Pancreas (tissue), 10 donors: ENCODE data around the gene RSU1. TPM values are rescaled to one million over a fixed set of nuclear protein-coding genes. Genes with fewer than 3 reads are reported as not detected.

Source experiments
- ATAC-seq, 4 donors: fragments of 200-7000 bp; cut with Tn5 transposase; one replicate each; pipeline versions ENCODE4 v1.8.0 to v1.9.1; 2020; ENCODE audit warnings: mild to moderate bottlenecking in 4 of 4, moderate library complexity in 4 of 4
- DNase-seq, 6 donors: peaks; one replicate each; pipeline ENCODE4 v3.0.0-alpha.2; 2020
- FAIRE-seq: peaks from 2 replicates; lab custom pipeline; 2012; peaks lifted over from hg19 to GRCh38; lab: Jason Lieb, UNC
- H3K27ac ChIP-seq, 4 donors: fragments of 200-600 bp; sonication (generic); 1 replicate in 3 of 4; 2 replicates in 1 of 4; pipeline versions ENCODE4 v1.5.0 to v1.8.0; 2020
- H3K27me3 ChIP-seq, 4 donors: fragments of 200-600 bp; one replicate each; pipeline ENCODE4 v1.8.0; 2021
- H3K36me3 ChIP-seq, 3 donors: fragments of 200-600 bp; sonication (generic) in 1 of 3; one replicate each; pipeline versions ENCODE4 v1.5.0 to v1.8.0; 2020 to 2021
- H3K4me1 ChIP-seq, 3 donors: fragments of 200-600 bp; one replicate each; pipeline ENCODE4 v1.8.0; 2021
- H3K4me3 ChIP-seq, 4 donors: fragments of 200-600 bp; sonication (generic) in 2 of 4; one replicate each; pipeline versions ENCODE4 v1.5.0 to v1.8.0; 2020 to 2021
- H3K9me3 ChIP-seq, 4 donors: fragments of 200-600 bp; one replicate each; pipeline ENCODE4 v1.8.0; 2021
- WGBS, 2 donors: extraction: QIAGEN DNeasy Blood & Tissue Kit; methylation state at CpG; one replicate each; pipeline ENCODE4 v1.1.7; 2013; 5-methylcytosine and 5-hydroxymethylcytosine counted together
- intact Hi-C, 3 donors: fragments of 100-400 bp; cut with DNase I; formaldehyde crosslinking; loops; one replicate each; pipeline versions ENCODE4 v1.11.1 to v1.14.2; 2022
- polyA plus RNA-seq, 2 donors: library from polyadenylated mRNA; stranded (reverse); fragments of 200-250 nt; gene quantifications; one replicate each; pipeline ENCODE4 v1.2.3, GENCODE V29; 2013
- total RNA-seq, 6 donors: library from RNA; stranded (reverse); fragmentation: NEBNext Ultra II Directional in 4 of 6; extraction: Animal tissue kit (Norgen Biotek cat#: 25700) in 4 of 6; gene quantifications; one replicate each; pipeline versions ENCODE4 v1.2.1 to v1.2.4, GENCODE V29; 2021 to 2023
- TF ChIP-seq, protein P1 (sequence below), 4 donors: fragments of 200-600 bp; sonication (generic) in 3 of 4; IDR thresholded peaks; one replicate each; pipeline versions ENCODE4 v1.5.0 to v1.8.0; 2021; ENCODE audit warnings: antibody characterized with exemption in 4 of 4
- donor health status: healthy with polysubstance abuse.
- donor health status: DM: no; HTN: no; CAD: no; lungs with moderate emphysema.
- donor health status: DM: no; HTN: no; CAD: no.
- donor health status: control.
- donor health status: control.
- donor health status: Bipolar disorder and iron deficiency.
- donor health status: DM: yes; HTN: yes; CAD: no.
- donor health status: DM: no; HTN: no; CAD: no.
- donor health status: DM: no; HTN: no; CAD: no.
- donor health status: DM: yes; HTN: yes; CAD: no.

Gene RSU1
- total and polyA plus RNA-seq, 8 donors, result 14.7 to 42.3 (median 29.6) TPM

DNA sequence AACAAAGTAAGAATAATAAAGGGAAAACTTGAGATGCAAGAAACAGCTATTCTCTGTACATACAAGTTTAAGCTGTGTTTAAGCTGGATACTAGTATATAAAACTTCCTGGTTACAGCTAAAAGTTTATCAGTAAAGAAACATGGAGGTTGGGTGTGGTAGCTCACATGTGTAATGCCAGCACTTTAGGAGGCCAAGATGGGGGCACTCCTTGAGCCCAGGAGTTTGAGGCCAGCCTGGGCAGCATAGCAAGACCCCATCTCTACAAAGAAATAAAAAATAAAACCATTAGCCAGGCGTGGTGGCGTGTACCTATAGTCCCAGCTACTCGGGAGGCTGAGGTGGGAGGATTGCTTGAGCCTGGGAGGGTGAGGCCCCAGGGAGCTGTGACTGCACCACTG, 3.2 kb downstream of the RSU1 start:
- Histone ChIP-seq H3K36me3 (no peaks in the 10 kb centered on the region), H3K9me3 (no peaks in the 10 kb centered on the region), H3K27ac (no peak overlapping the region), H3K4me3 (no peak overlapping the region), H3K4me1 (peaks cover 0 to 13% (median 0%) of the 10 kb centered on the region in 3 donors), H3K27me3 (no peaks in the 10 kb centered on the region)
- DNase-seq (no peak), ATAC-seq (no peak), FAIRE-seq (no peak)
- TF ChIP-seq, protein P1, sequence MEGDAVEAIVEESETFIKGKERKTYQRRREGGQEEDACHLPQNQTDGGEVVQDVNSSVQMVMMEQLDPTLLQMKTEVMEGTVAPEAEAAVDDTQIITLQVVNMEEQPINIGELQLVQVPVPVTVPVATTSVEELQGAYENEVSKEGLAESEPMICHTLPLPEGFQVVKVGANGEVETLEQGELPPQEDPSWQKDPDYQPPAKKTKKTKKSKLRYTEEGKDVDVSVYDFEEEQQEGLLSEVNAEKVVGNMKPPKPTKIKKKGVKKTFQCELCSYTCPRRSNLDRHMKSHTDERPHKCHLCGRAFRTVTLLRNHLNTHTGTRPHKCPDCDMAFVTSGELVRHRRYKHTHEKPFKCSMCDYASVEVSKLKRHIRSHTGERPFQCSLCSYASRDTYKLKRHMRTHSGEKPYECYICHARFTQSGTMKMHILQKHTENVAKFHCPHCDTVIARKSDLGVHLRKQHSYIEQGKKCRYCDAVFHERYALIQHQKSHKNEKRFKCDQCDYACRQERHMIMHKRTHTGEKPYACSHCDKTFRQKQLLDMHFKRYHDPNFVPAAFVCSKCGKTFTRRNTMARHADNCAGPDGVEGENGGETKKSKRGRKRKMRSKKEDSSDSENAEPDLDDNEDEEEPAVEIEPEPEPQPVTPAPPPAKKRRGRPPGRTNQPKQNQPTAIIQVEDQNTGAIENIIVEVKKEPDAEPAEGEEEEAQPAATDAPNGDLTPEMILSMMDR (IDR thresholded peaks at IDR 0.05), result no peak
- WGBS, 2 donors, result 94 to 95% methylated on average over 3 of the region's 3 CpGs
- intact Hi-C loops, result no loop called here

DNA sequence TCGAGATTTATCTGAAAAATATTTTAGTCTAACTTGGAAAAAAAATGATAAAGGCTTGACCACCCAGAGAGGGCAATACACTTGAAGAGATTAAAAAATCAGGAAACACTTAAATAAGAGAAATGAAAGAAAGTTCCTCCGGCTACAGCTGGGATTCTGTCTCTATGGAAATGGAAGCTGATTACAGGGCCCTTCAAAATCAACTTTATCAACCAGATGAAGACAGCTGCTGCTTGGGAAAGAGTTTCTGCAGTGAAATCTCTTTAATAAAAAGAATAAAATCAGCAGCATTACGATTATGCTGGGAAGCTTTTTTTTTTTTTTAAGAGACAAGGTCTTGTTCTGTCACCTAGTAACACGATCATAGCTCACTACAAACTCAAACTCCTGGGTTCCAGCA, 4.5 kb downstream of the RSU1 start:
- no peak for ATAC-seq

DNA sequence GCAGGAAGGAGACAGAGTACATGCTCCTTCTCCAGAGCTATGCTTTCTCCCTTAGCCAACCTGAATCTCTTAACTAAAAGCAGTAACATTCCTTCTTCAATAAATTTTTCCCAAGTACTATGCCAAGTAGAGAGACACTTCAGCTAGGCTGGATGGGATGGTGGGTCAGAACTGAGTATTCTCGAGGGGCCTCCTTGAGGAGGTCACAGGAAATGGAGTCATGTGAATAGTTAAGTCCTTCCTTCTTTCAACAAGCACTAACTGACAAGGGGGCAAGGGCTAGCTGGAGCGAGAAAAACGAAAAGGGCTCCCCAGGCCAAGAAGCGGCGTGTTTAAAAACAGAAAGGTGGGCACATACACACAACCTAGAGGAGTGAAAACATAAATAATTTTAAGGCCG, 5.5 kb downstream of the RSU1 start:
- Histone ChIP-seq H3K36me3 (no peaks in the 10 kb centered on the region), H3K4me3 (no peak overlapping the region), H3K27ac (no peak overlapping the region), H3K4me1 (peaks cover 0 to 13% (median 0%) of the 10 kb centered on the region in 3 donors), H3K27me3 (no peaks in the 10 kb centered on the region), H3K9me3 (no peaks in the 10 kb centered on the region)
- WGBS, 2 donors, result 86 to 93% methylated on average over 6 of the region's 6 CpGs
- FAIRE-seq (no peak), ATAC-seq (no peak), DNase-seq (no peak)
- intact Hi-C loops, result no loop called here
- TF ChIP-seq, protein P1 (IDR thresholded peaks at IDR 0.05), result no peak

More for the DNA sequence above, 4.5 kb downstream of the RSU1 start:
- intact Hi-C loops, result no loop called here
- H3K36me3 ChIP-seq, result no peaks in the 10 kb centered on the region
- no peaks in the 10 kb centered on the region for H3K27me3 ChIP-seq
- H3K4me1 ChIP-seq, result peaks cover 0 to 13% (median 0%) of the 10 kb centered on the region in 3 donors
- H3K4me3 ChIP-seq, result no peak overlapping the region
- DNase-seq, result no peak
- H3K9me3 ChIP-seq, result no peaks in the 10 kb centered on the region
- WGBS, 2 donors, result 65 to 66% methylated on average over 4 of the region's 4 CpGs
- no peak for FAIRE-seq
- no peak overlapping the region for H3K27ac ChIP-seq
- TF ChIP-seq, protein P1 (IDR thresholded peaks at IDR 0.05), result no peak

DNA sequence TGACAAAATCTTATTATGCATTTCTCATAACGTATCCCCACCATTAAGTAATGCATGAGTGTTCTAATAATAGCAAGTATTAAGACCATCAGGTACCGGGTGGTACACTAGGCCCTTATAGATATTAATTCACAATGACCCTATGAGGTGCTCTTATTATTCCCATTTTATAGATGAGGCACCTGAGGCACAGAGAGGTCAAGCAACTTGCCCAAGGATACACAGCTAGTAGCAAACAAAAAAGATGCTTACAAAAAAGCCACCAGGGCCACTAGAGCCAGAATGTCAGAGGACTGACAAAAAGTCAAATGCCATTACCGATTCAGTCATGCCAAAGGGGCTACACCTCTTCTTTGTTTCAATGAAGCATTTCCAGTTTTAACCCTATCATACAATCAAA, 5.9 kb downstream of the RSU1 start:
- TF ChIP-seq, protein P1 (IDR thresholded peaks at IDR 0.05), result no peak
- H3K4me1 ChIP-seq, result peaks cover 0 to 13% (median 0%) of the 10 kb centered on the region in 3 donors
- no peak overlapping the region for H3K27ac ChIP-seq
- intact Hi-C loops, result no loop called here
- no peaks in the 10 kb centered on the region for H3K27me3 ChIP-seq
- no peaks in the 10 kb centered on the region for H3K36me3 ChIP-seq
- DNase-seq (no peak), FAIRE-seq (no peak), ATAC-seq (no peak)
- H3K9me3 ChIP-seq, result no peaks in the 10 kb centered on the region
- 67 to 88% methylated on average over 3 of the region's 3 CpGs for WGBS, 2 donors
- no peak overlapping the region for H3K4me3 ChIP-seq

DNA sequence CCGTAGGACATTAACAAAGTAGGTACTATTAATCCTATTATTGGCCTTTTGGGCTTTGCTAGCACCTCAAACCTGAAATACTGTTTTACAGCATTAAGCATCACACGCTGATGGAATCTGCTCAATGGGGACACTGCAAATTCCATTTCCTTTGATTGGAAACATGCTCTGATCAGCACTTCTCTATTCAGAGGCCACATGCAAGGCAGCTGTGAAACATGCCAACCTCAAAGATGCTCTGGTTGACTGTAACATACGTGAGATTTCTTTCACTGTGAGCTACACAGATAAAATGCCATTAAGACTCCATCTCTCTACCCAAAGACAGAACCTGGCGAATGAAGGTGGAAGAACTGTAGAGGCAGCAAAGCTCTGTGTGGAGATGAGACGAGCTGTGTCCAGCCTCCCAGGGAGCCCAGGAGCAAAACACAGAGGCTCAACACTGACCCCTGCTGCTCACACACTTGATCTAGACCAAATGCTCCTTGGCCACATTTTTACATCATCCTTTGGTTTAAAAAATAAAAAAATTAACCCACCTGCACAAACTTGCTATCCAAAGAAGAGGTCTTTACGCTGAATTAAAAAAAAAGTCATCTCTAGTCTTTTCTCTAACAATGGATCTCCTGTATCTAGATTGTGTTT, 8.0 kb downstream of the RSU1 start:
- peaks cover 0 to 3% (median 0%) of the 10 kb centered on the region in 3 donors for H3K4me1 ChIP-seq
- no peak overlapping the region for H3K27ac ChIP-seq
- DNase-seq, result peak in 1 of 6 donors; percentile 35
- no peaks in the 10 kb centered on the region for H3K9me3 ChIP-seq
- H3K36me3 ChIP-seq, result no peaks in the 10 kb centered on the region
- H3K4me3 ChIP-seq, result no peak overlapping the region
- FAIRE-seq, result no peak
- ATAC-seq, result peak; percentile 56 to 81 (median 74)
- 71 to 81% methylated on average over 6 of the region's 6 CpGs for WGBS, 2 donors
- TF ChIP-seq, protein P1 (IDR thresholded peaks at IDR 0.05), result peak in 2 of 4 donors; percentile 20 to 29
- no peaks in the 10 kb centered on the region for H3K27me3 ChIP-seq
- intact Hi-C loops, result no loop called here
